AG04450 (cell line): ENCODE results near the gene TRIOBP. TPM values are rescaled to one million over a fixed set of nuclear protein-coding genes. Genes with fewer than 3 reads are reported as not detected.

Experiments
- CTCF ChIA-PET: fragments of 300-600, 350-600 bp; formaldehyde crosslinking; extraction: SDS; loops from one replicate; lab custom pipeline; 2022; ENCODE audit warnings: antibody characterized with exemption, inconsistent platforms; lab: Charles Lee
- POLR2A ChIA-PET: fragments of 350-600 bp; formaldehyde crosslinking; extraction: SDS; loops from one replicate; lab custom pipeline; 2021; ENCODE audit warnings: antibody characterized with exemption, inconsistent platforms; lab: Yijun Ruan, JAX
- DNase-seq: peaks from one replicate; pipeline ENCODE4 v3.0.0-alpha.2; 2011; ENCODE audit warnings: low read depth, low spot score
- H3K27ac ChIP-seq: one replicate; pipeline ENCODE4 v1.5.1; 2012; ENCODE audit warnings: low read depth, low read length, control low read depth
- H3K27me3 ChIP-seq: one replicate; pipeline ENCODE4 v1.6.0; 2012; ENCODE audit warnings: low read length; ENCODE audit not compliant: control insufficient read depth, insufficient read depth
- H3K4me3 ChIP-seq: 2 replicates; pipeline ENCODE4 v1.5.1; 2011; ENCODE audit warnings: mild to moderate bottlenecking, low read depth, low read length, control low read depth
- H3K9me3 ChIP-seq: 2 replicates; pipeline ENCODE4 v1.5.1; 2012; ENCODE audit warnings: low read length; ENCODE audit not compliant: control insufficient read depth, insufficient read depth
- polyA plus RNA-seq: library from polyadenylated mRNA; depleted of rRNA; stranded (reverse); fragments of >200 nt; gene quantifications from 2 replicates; pipeline ENCODE4 v1.2.3, GENCODE V29; 2011
- TF ChIP-seq, protein P1 (sequence below): IDR thresholded peaks from 2 replicates; pipeline ENCODE4 v1.5.1; 2011; ENCODE audit warnings: low read depth, low read length, control low read depth, inconsistent platforms

Gene TRIOBP
- polyA plus RNA-seq, 1 experiment: 37.0 TPM

DNA sequence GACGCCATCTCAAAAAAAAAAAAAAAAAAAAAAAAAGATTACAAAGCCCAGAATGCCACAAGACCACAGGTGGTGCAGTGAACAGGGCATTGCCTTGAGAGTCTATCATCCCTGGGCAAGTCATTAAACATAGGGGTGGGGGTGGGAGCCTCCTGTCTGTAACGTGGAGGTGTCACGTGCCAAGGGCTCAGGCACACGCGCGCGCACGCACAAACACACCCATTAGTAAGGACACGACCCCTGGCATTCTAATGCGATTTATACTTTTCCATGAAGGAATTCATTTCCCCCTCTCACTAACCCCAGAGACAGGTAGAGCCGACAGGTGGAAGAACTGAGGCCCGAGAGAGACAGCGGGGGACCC is 105.1 kb downstream of the TRIOBP start:
- ChIA-PET CTCF (interaction anchor here (0.6 to 0.8 kb wide), 2 partner anchors 61 to 158 kb away, joined by 3 to 4 read pairs; no protein-coding TSS in a partner anchor), POLR2A (interaction anchor here (1.3 kb wide), 1 partner anchor 26 kb away, joined by 4 read pairs; no protein-coding TSS in a partner anchor)
- DNase-seq: no peak
- TF ChIP-seq, protein P1, sequence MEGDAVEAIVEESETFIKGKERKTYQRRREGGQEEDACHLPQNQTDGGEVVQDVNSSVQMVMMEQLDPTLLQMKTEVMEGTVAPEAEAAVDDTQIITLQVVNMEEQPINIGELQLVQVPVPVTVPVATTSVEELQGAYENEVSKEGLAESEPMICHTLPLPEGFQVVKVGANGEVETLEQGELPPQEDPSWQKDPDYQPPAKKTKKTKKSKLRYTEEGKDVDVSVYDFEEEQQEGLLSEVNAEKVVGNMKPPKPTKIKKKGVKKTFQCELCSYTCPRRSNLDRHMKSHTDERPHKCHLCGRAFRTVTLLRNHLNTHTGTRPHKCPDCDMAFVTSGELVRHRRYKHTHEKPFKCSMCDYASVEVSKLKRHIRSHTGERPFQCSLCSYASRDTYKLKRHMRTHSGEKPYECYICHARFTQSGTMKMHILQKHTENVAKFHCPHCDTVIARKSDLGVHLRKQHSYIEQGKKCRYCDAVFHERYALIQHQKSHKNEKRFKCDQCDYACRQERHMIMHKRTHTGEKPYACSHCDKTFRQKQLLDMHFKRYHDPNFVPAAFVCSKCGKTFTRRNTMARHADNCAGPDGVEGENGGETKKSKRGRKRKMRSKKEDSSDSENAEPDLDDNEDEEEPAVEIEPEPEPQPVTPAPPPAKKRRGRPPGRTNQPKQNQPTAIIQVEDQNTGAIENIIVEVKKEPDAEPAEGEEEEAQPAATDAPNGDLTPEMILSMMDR: no peak
- no peaks in the 10 kb centered on the region for H3K27me3 ChIP-seq
- no peak overlapping the region for H3K27ac ChIP-seq
- H3K9me3 ChIP-seq: no peaks in the 10 kb centered on the region; the same call in 1 of the 2 replicates
- H3K4me3 ChIP-seq: peak overlapping the region; percentile 60

DNA sequence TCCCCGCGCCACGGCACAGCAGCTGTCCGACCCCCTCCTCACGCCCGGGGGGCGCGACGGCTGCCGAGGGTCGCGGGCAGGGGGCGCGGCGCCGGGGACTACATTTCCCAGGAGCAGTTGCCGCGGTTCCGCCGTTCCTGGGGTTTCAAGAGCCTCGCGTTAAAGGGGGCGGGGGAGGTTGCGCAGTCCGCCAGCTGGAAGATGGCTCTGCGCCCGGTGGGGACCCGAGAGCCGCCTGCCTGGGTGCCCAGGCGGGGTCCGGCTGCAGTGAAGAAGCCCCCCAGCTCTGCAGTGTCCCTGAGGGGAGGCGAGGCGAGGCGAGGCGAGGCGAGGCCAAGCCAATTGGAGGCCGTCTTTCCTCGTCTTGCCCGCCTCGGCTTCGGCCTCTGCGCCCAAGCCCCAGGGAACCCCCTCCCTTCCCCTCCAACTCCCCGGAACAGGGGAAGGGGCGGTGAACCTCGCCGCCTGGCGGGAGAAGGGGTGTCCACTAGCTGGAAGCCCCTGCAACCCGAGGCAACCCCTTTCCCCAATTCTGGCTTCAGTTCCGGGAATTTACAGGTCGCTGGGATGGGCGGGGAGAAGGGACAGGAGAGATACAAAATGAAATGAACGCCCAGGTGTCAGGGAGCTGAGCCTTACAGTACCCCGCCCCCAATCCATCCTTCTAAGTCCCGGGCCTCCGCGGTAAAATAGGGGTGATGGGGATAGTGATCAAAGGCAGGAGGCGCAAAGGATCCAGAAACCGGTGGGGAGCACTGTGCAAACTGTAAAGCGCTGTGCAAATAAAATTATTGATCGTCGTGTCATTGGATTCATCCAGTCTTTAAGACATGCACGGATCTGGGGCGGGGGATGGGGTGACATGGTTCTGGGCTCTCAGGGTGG is 105.7 kb downstream of the TRIOBP start:
- Histone ChIP-seq H3K9me3 (no peaks in the 10 kb centered on the region; the same call in 1 of the 2 replicates), H3K27ac (no peak overlapping the region), H3K27me3 (no peaks in the 10 kb centered on the region), H3K4me3 (peak overlapping the region; percentile 60)
- CTCF ChIA-PET: interaction anchor here (0.6 to 0.8 kb wide), 3 partner anchors 15 to 159 kb away, joined by 3 to 4 read pairs (median 3); no protein-coding TSS in a partner anchor
- TF ChIP-seq, protein P1: no peak
- no peak for DNase-seq
- POLR2A ChIA-PET: interaction anchor here (0.7 to 1.3 kb wide), 2 partner anchors 26 to 248 kb away, joined by 3 to 4 read pairs; no protein-coding TSS in a partner anchor

DNA sequence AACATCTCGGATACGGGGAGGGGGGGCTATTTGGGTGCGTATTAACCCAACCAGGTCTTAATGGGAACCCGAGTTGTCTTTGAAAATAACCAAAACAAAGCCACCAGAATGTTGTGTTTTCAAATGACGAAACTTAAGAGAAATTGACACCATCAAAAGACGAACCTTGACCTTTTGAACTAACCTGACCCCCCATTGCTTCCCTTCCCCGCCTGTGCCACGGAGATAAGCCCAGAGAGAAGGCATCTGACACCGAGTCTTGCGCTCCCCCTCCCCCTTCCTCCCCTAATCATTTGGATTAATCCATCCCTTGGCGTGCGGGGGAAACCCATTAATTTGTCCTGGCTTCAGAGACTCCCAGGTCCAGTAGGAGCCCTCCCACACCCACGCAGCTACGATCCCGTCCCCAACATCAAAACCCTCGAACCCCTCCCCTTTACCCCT is 106.4 kb downstream of the TRIOBP start:
- Histone ChIP-seq H3K4me3 (no peak overlapping the region), H3K27ac (no peak overlapping the region), H3K9me3 (no peaks in the 10 kb centered on the region; the same call in 1 of the 2 replicates), H3K27me3 (no peaks in the 10 kb centered on the region)
- ChIA-PET CTCF (no interaction called here), POLR2A (interaction anchor here (0.7 to 1.3 kb wide), 2 partner anchors 27 to 249 kb away, joined by 3 to 4 read pairs; no protein-coding TSS in a partner anchor)
- TF ChIP-seq, protein P1: no peak
- DNase-seq: no peak

DNA sequence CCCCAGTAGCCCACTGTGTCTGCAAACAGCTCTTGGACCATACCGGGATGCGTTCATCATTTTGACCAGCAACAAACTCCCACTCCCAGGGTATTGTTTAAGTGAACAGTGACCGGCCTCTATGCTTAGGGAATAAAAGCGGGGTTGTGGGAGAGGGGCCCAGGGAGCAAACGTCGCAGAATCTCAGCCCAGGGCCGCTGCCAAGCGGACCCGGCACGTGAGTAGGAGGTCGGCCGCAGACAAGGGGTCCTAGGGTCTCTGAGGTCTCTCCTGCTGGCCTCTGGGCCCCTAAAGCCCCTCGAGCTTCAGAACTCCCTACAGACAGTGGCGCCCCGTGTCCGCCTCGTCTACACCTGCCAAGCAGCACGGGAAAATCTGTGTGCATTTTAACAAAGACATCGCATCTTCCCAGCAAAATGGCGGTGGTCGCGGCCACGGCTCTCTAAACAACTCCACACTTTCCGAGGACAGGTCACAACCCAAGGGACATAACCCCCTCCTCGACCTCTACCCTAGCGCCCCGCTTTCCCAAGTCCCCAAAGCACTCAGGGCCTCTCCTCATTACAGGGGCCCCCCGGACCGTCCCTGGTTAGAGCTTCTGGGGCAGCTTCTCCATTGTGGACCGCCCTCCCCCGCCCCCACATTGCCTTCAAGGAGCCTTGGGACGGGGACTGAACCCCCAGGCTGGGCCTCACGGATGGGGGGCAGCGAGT is 106.9 kb downstream of the TRIOBP start:
- no peak overlapping the region for H3K27ac ChIP-seq
- TF ChIP-seq, protein P1: no peak
- no peak for DNase-seq
- POLR2A ChIA-PET: interaction anchor here (0.7 to 1.6 kb wide), 3 partner anchors 28 to 161 kb away, joined by 3 to 7 read pairs (median 4); partner anchors contain the start of gene LGALS1
- no peak overlapping the region for H3K4me3 ChIP-seq
- no peaks in the 10 kb centered on the region; the same call in 1 of the 2 replicates for H3K9me3 ChIP-seq
- CTCF ChIA-PET: interaction anchor here (1.2 kb wide), 1 partner anchor 197 kb away, joined by 3 read pairs; no protein-coding TSS in a partner anchor
- H3K27me3 ChIP-seq: no peaks in the 10 kb centered on the region
